H9 (cell line): ENCODE results near the gene KANK4. TPM values are rescaled to one million over a fixed set of nuclear protein-coding genes. Genes with fewer than 3 reads are reported as not detected.

Experiments used
- DNase-seq: peaks from one replicate; pipeline ENCODE4 v3.0.0-alpha.2; 2017
- H2AFZ ChIP-seq: one replicate; pipeline ENCODE4 v1.6.1; 2013; ENCODE audit warnings: mild to moderate bottlenecking, low read length, control low read depth, moderate library complexity
- H2AK5ac ChIP-seq: 2 replicates; pipeline ENCODE4 v1.6.1; 2013; ENCODE audit warnings: low read length, control low read depth, mixed read lengths; ENCODE audit not compliant: insufficient read length
- H2BK120ac ChIP-seq: one replicate; pipeline ENCODE4 v1.6.1; 2013; ENCODE audit warnings: low read depth, mild to moderate bottlenecking, low read length, control low read depth, inconsistent platforms; ENCODE audit not compliant: poor library complexity, severe bottlenecking
- H2BK12ac ChIP-seq: 2 replicates; pipeline ENCODE4 v1.6.1; 2013; ENCODE audit warnings: low read length, control low read depth, mixed read lengths, low read depth; ENCODE audit not compliant: insufficient read length
- H2BK15ac ChIP-seq: 2 replicates; pipeline ENCODE4 v1.6.1; 2013; ENCODE audit warnings: low read depth, low read length, control low read depth
- H2BK20ac ChIP-seq: one replicate; pipeline ENCODE4 v1.6.1; 2013; ENCODE audit warnings: low read depth, mild to moderate bottlenecking, low read length, control low read depth, inconsistent platforms; ENCODE audit not compliant: poor library complexity, severe bottlenecking
- H2BK5ac ChIP-seq: 2 replicates; pipeline ENCODE4 v1.6.1; 2013; ENCODE audit warnings: low read length, control low read depth, mixed read lengths; ENCODE audit not compliant: insufficient read length
- H3K14ac ChIP-seq: 2 replicates; pipeline ENCODE4 v1.6.1; 2013; ENCODE audit warnings: low read length, control low read depth; ENCODE audit not compliant: insufficient read depth
- H3K18ac ChIP-seq: 2 replicates; pipeline ENCODE4 v1.6.1; 2013; ENCODE audit warnings: low read depth, mild to moderate bottlenecking, mixed read lengths, low read length, control low read depth; ENCODE audit not compliant: insufficient read length
- H3K23ac ChIP-seq: 2 replicates; pipeline ENCODE4 v1.6.1; 2013; ENCODE audit warnings: low read length, control low read depth, mixed read lengths, low read depth; ENCODE audit not compliant: insufficient read length
- H3K23me2 ChIP-seq: 2 replicates; pipeline ENCODE4 v1.6.1; 2013; ENCODE audit warnings: low read depth, mild to moderate bottlenecking, mixed read lengths, low read length, control low read depth; ENCODE audit not compliant: insufficient read length, poor library complexity, severe bottlenecking
- H3K27ac ChIP-seq: 2 replicates; pipeline ENCODE4 v1.5.1; 2013; ENCODE audit warnings: low read length, control low read depth, mixed read lengths, low read depth; ENCODE audit not compliant: insufficient read length
- H3K27me3 ChIP-seq: 2 replicates; pipeline ENCODE4 v1.6.1; 2013; ENCODE audit warnings: low read length, control low read depth, inconsistent platforms; ENCODE audit not compliant: insufficient read depth
- H3K4ac ChIP-seq: 2 replicates; pipeline ENCODE4 v1.6.1; 2013; ENCODE audit warnings: low read depth, mild to moderate bottlenecking, control low read depth, inconsistent platforms, low read length, moderate library complexity
- H3K4me1 ChIP-seq: 2 replicates; pipeline ENCODE4 v1.6.1; 2013; ENCODE audit warnings: low read length, control low read depth, inconsistent platforms; ENCODE audit not compliant: insufficient read depth
- H3K4me2 ChIP-seq: 2 replicates; pipeline ENCODE4 v1.6.1; 2013; ENCODE audit warnings: low read length, control low read depth, mixed read lengths; ENCODE audit not compliant: insufficient read length, insufficient read depth
- H3K56ac ChIP-seq: 2 replicates; pipeline ENCODE4 v1.6.1; 2013; ENCODE audit warnings: low read depth, mild to moderate bottlenecking, mixed read lengths, low read length, control low read depth; ENCODE audit not compliant: insufficient read length
- H3K79me1 ChIP-seq: 2 replicates; pipeline ENCODE4 v1.6.1; 2013; ENCODE audit warnings: low read depth, mild to moderate bottlenecking, moderate library complexity, low read length, control low read depth, inconsistent platforms; ENCODE audit not compliant: insufficient read depth, poor library complexity, severe bottlenecking
- H3K79me2 ChIP-seq: 2 replicates; pipeline ENCODE4 v1.6.1; 2013; ENCODE audit warnings: low read length, control low read depth, inconsistent platforms; ENCODE audit not compliant: insufficient read depth
- H3K9ac ChIP-seq: 2 replicates; pipeline ENCODE4 v1.6.1; 2013; ENCODE audit warnings: low read length, control low read depth, mixed read lengths; ENCODE audit not compliant: insufficient read length; ENCODE audit errors: extremely low read depth
- H3K9me3 ChIP-seq: one replicate; pipeline ENCODE4 v1.6.1; 2013; ENCODE audit warnings: low read depth, low read length, inconsistent platforms; ENCODE audit not compliant: control insufficient read depth
- H3T11ph ChIP-seq: one replicate; pipeline ENCODE4 v1.6.1; 2013; ENCODE audit warnings: mild to moderate bottlenecking, low read length, control low read depth, inconsistent platforms
- H4K20me1 ChIP-seq: one replicate; pipeline ENCODE4 v1.6.1; 2013; ENCODE audit not compliant: control insufficient read depth, insufficient read length, insufficient read depth
- H4K5ac ChIP-seq: 2 replicates; pipeline ENCODE4 v1.6.1; 2013; ENCODE audit warnings: low read depth, mild to moderate bottlenecking, mixed read lengths, low read length, control low read depth; ENCODE audit not compliant: insufficient read length
- H4K8ac ChIP-seq: replicated peaks from 2 replicates; pipeline ENCODE4 v1.6.1; 2013; ENCODE audit warnings: low read length, control low read depth, mixed read lengths, low read depth; ENCODE audit not compliant: insufficient read length
- H4K91ac ChIP-seq: 2 replicates; pipeline ENCODE4 v1.6.1; 2013; ENCODE audit warnings: low read depth, mild to moderate bottlenecking, moderate library complexity, mixed read lengths, low read length, control low read depth; ENCODE audit not compliant: insufficient read length
- H3K27ac Mint-ChIP-seq, 3 experiments: 2 replicates in 2 of 3; 3 replicates in 1 of 3; pipeline ENCODE4 v1.8.0; 2020 to 2021; ENCODE audit warnings: mixed read lengths in 3 of 3, mild to moderate bottlenecking in 1 of 3, moderate library complexity in 1 of 3
- H3K27me3 Mint-ChIP-seq: 2 replicates; pipeline ENCODE4 v1.8.0; 2021; ENCODE audit warnings: low read depth, mild to moderate bottlenecking, moderate library complexity, mixed read lengths
- H3K36me3 Mint-ChIP-seq, 3 experiments: 2 replicates in 2 of 3; 3 replicates in 1 of 3; pipeline ENCODE4 v1.8.0; 2020 to 2021; ENCODE audit warnings: low read depth in 3 of 3, mixed read lengths in 3 of 3; ENCODE audit not compliant: insufficient read depth in 1 of 3
- H3K4me1 Mint-ChIP-seq, 2 experiments: 2 replicates each; pipeline ENCODE4 v1.8.0; 2020; ENCODE audit warnings: mixed read lengths in 2 of 2
- H3K4me3 Mint-ChIP-seq, 2 experiments: 2 replicates in 1 of 2; 3 replicates in 1 of 2; pipeline ENCODE4 v1.8.0; 2020 to 2021; ENCODE audit warnings: mild to moderate bottlenecking in 2 of 2, mixed read lengths in 2 of 2, moderate library complexity in 1 of 2
- H3K9me3 Mint-ChIP-seq, 2 experiments: 2 replicates in 1 of 2; 3 replicates in 1 of 2; pipeline ENCODE4 v1.8.0; 2020; ENCODE audit warnings: mild to moderate bottlenecking in 2 of 2, mixed read lengths in 2 of 2, moderate library complexity in 1 of 2
- CTCF ChIP-seq: fragments of 200-600 bp; sonication (generic); conservative IDR thresholded peaks from 3 replicates; pipeline ENCODE4 v1.8.0; 2021; ENCODE audit warnings: antibody characterized with exemption, mild to moderate bottlenecking
- WGBS: extraction: QIAGEN DNeasy Blood & Tissue Kit; methylation state at CpG from one replicate; pipeline ENCODE4 v1.1.7; 2013; ENCODE audit warnings: missing lambda C conversion rate, low lambda C conversion rate, mixed read lengths; ENCODE audit not compliant: insufficient read length; ENCODE audit errors: extremely low coverage; 5-methylcytosine and 5-hydroxymethylcytosine counted together
- total RNA-seq: library from RNA; stranded (reverse); gene quantifications from 2 replicates; pipeline ENCODE4 v1.2.1, GENCODE V29; 2021

Gene KANK4
- total RNA-seq, 1 experiment from 2014 or later = 0.15 TPM

- peaks cover 10% of the 10 kb centered on the region for H3K27me3 Mint-ChIP-seq
- H3K4me3 Mint-ChIP-seq = no peak overlapping the region
- H3K4me1 Mint-ChIP-seq = peaks cover 11 to 14% of the 10 kb centered on the region in 2 experiments
- no peak for TF ChIP-seq CTCF
- no peaks in the 10 kb centered on the region for H4K20me1 ChIP-seq
- no peak overlapping the region for H3K27ac Mint-ChIP-seq
- no peak overlapping the region for H2AFZ ChIP-seq
- no peak overlapping the region for H3K27ac ChIP-seq
- H4K91ac ChIP-seq = no peak overlapping the region
- no peak for DNase-seq
- H3K4me2 ChIP-seq = no peak overlapping the region
- no peak overlapping the region for H2BK5ac ChIP-seq
- no peak overlapping the region for H3T11ph ChIP-seq
- no peak overlapping the region for H2BK120ac ChIP-seq
- H3K79me1 ChIP-seq = no peaks in the 10 kb centered on the region
- no peak overlapping the region for H2BK12ac ChIP-seq
- no peak overlapping the region for H3K9ac ChIP-seq
- no peaks in the 10 kb centered on the region for H3K9me3 Mint-ChIP-seq
- no peaks in the 10 kb centered on the region for H3K79me2 ChIP-seq
- H3K4me1 ChIP-seq = no peaks in the 10 kb centered on the region
- H3K14ac ChIP-seq = no peak overlapping the region
- no peak overlapping the region for H2AK5ac ChIP-seq
- H3K56ac ChIP-seq = no peak overlapping the region
- no peak overlapping the region for H3K4ac ChIP-seq
- H3K9me3 ChIP-seq = no peaks in the 10 kb centered on the region
- no peak overlapping the region for H3K23ac ChIP-seq
- no peaks in the 10 kb centered on the region for H3K27me3 ChIP-seq
- H3K23me2 ChIP-seq = no peaks in the 10 kb centered on the region
- no peak overlapping the region for H3K18ac ChIP-seq
- 100% methylated on average over 3 of the region's 3 CpGs for WGBS
- no peak overlapping the region for H2BK15ac ChIP-seq
- H4K5ac ChIP-seq = no peak overlapping the region
- H2BK20ac ChIP-seq = no peak overlapping the region
- H3K36me3 Mint-ChIP-seq = no peaks in the 10 kb centered on the region
- no peak overlapping the region for H4K8ac ChIP-seq
Observed at GRCh38 chr1:62342270-62342669, 23.0 kb upstream of the KANK4 start.
